Neural cell (in vitro differentiated cells): ENCODE measurements around the gene SMIM10L2A.
"Not testable (repeated sequence)": the region's sequence is repeated elsewhere in the genome, so short reads cannot be mapped to it uniquely, and the experiment has no call there.

ENCODE experiments used
- CTCF ChIP-seq: fragments of 450-650 bp; IDR thresholded peaks from 2 replicates; pipeline ENCODE4 v1.5.1; 2014; ENCODE audit warnings: antibody characterized with exemption, mild to moderate bottlenecking, moderate library complexity; ENCODE audit not compliant: poor library complexity, severe bottlenecking
- EZH2 ChIP-seq: fragments of 200-600, 300-800 bp; shearing (Covaris generic), sonication (generic); IDR thresholded peaks from 2 replicates; pipeline ENCODE4 v1.6.1; 2014; ENCODE audit warnings: antibody characterized with exemption, low read length, borderline replicate concordance, mild to moderate bottlenecking; ENCODE audit not compliant: insufficient read depth, poor library complexity, severe bottlenecking
- MXI1 ChIP-seq: fragments of 450-650 bp; conservative IDR thresholded peaks from 2 replicates; pipeline ENCODE4 v1.6.1; 2014; ENCODE audit warnings: antibody characterized with exemption, mild to moderate bottlenecking; ENCODE audit not compliant: poor library complexity, severe bottlenecking
- RAD21 ChIP-seq: fragments of 450-650 bp; conservative IDR thresholded peaks from 2 replicates; pipeline ENCODE4 v1.6.1; 2014; ENCODE audit warnings: antibody characterized with exemption, mild to moderate bottlenecking, moderate library complexity
- SMC3 ChIP-seq: fragments of 450-650 bp; conservative IDR thresholded peaks from 2 replicates; pipeline ENCODE4 v1.6.1; 2014; ENCODE audit warnings: antibody characterized with exemption, mild to moderate bottlenecking, moderate library complexity; ENCODE audit not compliant: poor library complexity
- TAF1 ChIP-seq: IDR thresholded peaks from 2 replicates; pipeline ENCODE4 v1.6.1; 2012; ENCODE audit warnings: low read depth

DNA sequence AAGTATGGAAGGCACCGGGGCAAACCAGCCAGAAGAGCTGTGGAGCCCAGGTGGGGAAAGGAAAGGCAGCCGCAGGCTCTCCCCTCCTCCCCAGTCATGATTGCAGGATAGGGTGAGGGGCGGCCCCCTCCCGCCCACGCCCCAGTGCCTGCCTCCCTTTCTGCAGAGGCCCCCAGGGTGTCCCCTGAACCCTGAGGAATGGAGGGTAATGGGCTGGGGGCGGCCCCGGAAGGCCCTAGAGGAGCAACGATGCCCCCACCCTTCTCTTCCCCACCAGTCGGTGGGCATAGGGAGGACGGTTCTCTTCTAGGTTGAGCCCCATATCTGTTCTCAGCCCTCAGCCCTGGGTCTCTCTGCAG lies 1.0 kb downstream of the SMIM10L2A start:
- TF ChIP-seq CTCF, SMC3, MXI1, EZH2, TAF1, RAD21: not testable (repeated sequence)
